ENCODE results near the gene DCLK1.

DNA sequence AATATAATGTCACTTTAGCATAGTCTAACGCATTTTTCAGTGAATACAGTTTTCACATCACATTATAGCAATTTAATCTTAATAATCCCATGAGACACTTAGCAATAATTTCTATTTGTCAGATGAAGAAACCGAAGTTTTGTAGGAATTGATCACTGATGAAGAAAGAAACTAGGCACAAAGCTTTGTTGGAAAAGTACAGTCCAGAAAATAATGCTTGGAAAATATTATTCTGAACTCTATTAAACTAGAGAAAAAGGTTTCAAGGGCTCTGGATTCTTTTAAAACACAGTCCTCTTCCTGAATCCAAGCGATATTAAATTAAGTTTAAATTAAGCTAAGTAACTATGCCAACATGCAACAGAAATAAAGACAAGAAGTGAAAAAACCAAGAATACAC lies 62.2 kb downstream of the DCLK1 start:
- TF ChIP-seq, protein P1, sequence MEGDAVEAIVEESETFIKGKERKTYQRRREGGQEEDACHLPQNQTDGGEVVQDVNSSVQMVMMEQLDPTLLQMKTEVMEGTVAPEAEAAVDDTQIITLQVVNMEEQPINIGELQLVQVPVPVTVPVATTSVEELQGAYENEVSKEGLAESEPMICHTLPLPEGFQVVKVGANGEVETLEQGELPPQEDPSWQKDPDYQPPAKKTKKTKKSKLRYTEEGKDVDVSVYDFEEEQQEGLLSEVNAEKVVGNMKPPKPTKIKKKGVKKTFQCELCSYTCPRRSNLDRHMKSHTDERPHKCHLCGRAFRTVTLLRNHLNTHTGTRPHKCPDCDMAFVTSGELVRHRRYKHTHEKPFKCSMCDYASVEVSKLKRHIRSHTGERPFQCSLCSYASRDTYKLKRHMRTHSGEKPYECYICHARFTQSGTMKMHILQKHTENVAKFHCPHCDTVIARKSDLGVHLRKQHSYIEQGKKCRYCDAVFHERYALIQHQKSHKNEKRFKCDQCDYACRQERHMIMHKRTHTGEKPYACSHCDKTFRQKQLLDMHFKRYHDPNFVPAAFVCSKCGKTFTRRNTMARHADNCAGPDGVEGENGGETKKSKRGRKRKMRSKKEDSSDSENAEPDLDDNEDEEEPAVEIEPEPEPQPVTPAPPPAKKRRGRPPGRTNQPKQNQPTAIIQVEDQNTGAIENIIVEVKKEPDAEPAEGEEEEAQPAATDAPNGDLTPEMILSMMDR (IDR thresholded peaks at IDR 0.05) = no peak
- no peak for TF ChIP-seq POLR2AphosphoS5 (IDR thresholded peaks at IDR 0.05; ENCODE audit: low read depth, low read length)
- no peak for TF ChIP-seq SIN3A (IDR thresholded peaks at IDR 0.05; ENCODE audit: borderline replicate concordance, insufficient read depth, low read depth, low read length)
- TF ChIP-seq, protein P2, sequence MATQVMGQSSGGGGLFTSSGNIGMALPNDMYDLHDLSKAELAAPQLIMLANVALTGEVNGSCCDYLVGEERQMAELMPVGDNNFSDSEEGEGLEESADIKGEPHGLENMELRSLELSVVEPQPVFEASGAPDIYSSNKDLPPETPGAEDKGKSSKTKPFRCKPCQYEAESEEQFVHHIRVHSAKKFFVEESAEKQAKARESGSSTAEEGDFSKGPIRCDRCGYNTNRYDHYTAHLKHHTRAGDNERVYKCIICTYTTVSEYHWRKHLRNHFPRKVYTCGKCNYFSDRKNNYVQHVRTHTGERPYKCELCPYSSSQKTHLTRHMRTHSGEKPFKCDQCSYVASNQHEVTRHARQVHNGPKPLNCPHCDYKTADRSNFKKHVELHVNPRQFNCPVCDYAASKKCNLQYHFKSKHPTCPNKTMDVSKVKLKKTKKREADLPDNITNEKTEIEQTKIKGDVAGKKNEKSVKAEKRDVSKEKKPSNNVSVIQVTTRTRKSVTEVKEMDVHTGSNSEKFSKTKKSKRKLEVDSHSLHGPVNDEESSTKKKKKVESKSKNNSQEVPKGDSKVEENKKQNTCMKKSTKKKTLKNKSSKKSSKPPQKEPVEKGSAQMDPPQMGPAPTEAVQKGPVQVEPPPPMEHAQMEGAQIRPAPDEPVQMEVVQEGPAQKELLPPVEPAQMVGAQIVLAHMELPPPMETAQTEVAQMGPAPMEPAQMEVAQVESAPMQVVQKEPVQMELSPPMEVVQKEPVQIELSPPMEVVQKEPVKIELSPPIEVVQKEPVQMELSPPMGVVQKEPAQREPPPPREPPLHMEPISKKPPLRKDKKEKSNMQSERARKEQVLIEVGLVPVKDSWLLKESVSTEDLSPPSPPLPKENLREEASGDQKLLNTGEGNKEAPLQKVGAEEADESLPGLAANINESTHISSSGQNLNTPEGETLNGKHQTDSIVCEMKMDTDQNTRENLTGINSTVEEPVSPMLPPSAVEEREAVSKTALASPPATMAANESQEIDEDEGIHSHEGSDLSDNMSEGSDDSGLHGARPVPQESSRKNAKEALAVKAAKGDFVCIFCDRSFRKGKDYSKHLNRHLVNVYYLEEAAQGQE (IDR thresholded peaks at IDR 0.05; ENCODE audit: insufficient read depth in 1 of 2, low read depth in 2 of 2, low read length in 1 of 2) = no peak
